IPS DF 6.9 (cell line): Measurements from ENCODE around the gene LPP.

Experiments used
- DNase-seq: peaks from one replicate; pipeline ENCODE4 v3.0.0-alpha.2; 2013; ENCODE audit warnings: low read depth, low spot score
- H3K27ac ChIP-seq: one replicate; pipeline ENCODE4 v1.5.1; 2013; ENCODE audit warnings: low read length, control low read depth
- H3K27me3 ChIP-seq: 2 replicates; pipeline ENCODE4 v1.6.1; 2013; ENCODE audit warnings: mild to moderate bottlenecking, low read length; ENCODE audit not compliant: control insufficient read depth, insufficient read depth
- H3K36me3 ChIP-seq: 2 replicates; pipeline ENCODE4 v1.6.1; 2013; ENCODE audit warnings: low read length; ENCODE audit not compliant: control insufficient read depth, insufficient read depth
- H3K4me1 ChIP-seq: 2 replicates; pipeline ENCODE4 v1.6.1; 2013; ENCODE audit warnings: low read length; ENCODE audit not compliant: control insufficient read depth, insufficient read depth
- H3K4me3 ChIP-seq: 2 replicates; pipeline ENCODE4 v1.5.1; 2013; ENCODE audit warnings: mild to moderate bottlenecking, low read length
- H3K9me3 ChIP-seq: 2 replicates; pipeline ENCODE4 v1.6.1; 2013; ENCODE audit warnings: low read length, inconsistent platforms; ENCODE audit not compliant: control insufficient read depth, insufficient read depth
- WGBS: extraction: QIAGEN DNeasy Blood & Tissue Kit; methylation state at CpG from one replicate; pipeline ENCODE4 v1.1.7; 2013; ENCODE audit warnings: mixed read lengths, missing lambda C conversion rate; ENCODE audit not compliant: insufficient read length, insufficient coverage; 5-methylcytosine and 5-hydroxymethylcytosine counted together

LPP gene

DNA sequence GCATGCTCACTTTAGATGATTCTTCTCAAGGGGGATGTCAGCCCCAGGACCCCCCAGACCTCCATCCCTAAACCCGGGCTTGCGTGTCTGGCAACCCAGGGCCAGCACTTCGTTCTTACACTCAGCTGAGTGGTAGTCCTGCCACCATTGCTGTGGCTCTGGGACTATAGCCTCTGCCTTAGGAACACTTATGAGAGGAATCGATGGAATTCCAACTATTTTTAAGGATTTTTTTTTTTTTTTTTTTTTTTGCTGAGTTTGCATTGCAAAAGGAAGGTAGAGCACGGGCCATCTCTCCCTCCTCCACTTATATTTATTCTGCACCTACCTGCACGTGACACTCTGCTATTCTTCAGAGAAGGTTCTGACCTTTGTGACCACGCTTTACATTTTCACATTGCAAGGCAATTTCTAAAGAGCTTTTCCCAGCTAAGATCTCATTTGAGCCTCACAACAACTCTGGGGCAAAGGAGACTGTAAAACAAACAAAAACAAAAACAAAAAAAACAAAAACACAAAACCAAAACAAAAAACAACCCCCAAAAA lies 113.9 kb downstream of the LPP start:
- H3K9me3 ChIP-seq: no peaks in the 10 kb centered on the region
- H3K27me3 ChIP-seq: no peaks in the 10 kb centered on the region
- peaks cover 10% of the 10 kb centered on the region; the same call in 1 of the 2 replicates for H3K4me1 ChIP-seq
- WGBS: no CpG with 5 or more reads among the region's 7 CpGs
- no peak overlapping the region for H3K27ac ChIP-seq
- no peaks in the 10 kb centered on the region for H3K36me3 ChIP-seq
- DNase-seq: no peak
- no peak overlapping the region for H3K4me3 ChIP-seq

DNA sequence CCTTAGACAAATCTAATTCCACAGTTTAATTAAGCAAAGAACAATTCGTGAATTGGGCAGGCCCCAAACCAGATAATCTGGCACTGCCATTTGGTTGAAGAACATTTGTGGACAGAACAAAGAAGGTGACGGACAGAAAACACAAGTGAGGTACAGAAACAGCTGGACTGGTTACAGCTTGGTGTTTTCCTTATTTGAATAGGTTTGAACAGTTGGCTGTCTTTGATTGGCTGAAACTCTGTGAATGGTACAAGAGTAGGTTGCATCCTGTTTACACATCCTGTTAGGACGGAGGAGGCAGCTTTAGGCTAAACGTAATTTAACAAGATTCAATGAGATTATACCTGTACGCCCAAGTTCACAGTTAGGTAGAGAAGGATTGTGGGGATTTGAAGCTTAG lies 114.4 kb downstream of the LPP start:
- DNase-seq: no peak
- no peak overlapping the region for H3K27ac ChIP-seq
- H3K4me1 ChIP-seq: peaks cover 10% of the 10 kb centered on the region; the same call in 1 of the 2 replicates
- H3K4me3 ChIP-seq: no peak overlapping the region
- H3K27me3 ChIP-seq: no peaks in the 10 kb centered on the region
- no CpG with 5 or more reads among the region's 5 CpGs for WGBS
- H3K9me3 ChIP-seq: no peaks in the 10 kb centered on the region
- H3K36me3 ChIP-seq: no peaks in the 10 kb centered on the region

DNA sequence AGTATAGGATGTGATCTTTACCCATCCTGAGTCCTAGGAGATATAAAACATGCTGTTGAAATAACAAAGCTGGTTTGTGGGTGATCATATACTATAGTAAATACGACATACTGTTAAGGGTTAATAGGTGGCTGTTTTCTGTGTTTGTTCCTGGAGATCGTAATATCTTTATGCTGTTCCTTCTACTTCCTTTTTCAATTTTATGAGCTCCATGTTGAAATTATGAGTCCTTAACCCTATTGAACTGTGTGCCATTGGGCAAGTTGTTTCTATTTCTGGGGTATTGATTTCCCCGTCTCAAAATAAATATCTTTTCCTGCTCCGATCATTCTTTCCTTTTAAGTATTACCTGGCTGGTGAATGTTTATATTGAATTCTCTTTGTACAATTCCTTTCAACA lies 115.1 kb downstream of the LPP start:
- Histone ChIP-seq H3K4me3 (no peak overlapping the region), H3K4me1 (peaks cover 10% of the 10 kb centered on the region; the same call in 1 of the 2 replicates)

DNA sequence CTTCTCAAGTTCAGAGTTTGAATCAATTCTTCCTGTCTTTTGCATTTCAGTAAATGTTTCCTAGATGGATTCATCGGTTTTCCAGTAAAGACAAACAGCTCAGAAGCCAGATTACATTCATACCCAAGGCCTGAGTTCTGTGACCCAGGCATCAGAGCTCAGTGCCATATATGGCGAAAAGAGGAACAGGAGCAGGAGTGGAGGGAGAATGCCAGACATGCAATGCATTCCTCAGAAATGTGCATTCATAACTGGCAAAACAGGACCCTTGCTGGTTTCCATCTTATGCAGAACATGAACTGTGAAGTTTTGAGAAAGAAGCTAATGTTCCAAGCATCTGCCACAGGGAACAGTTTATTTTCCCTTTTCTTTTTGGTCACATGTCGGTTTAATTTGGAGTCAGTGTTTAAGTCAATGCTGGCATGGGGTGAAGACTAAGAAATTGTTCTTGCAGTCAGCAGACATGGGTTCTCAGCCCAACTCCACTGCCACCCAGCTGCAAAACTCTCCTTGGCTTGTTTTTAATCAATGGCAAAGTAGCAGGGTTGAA lies 116.5 kb downstream of the LPP start:
- Histone ChIP-seq H3K4me1 (peaks cover 10% of the 10 kb centered on the region; the same call in 1 of the 2 replicates), H3K36me3 (no peaks in the 10 kb centered on the region), H3K27ac (no peak overlapping the region), H3K9me3 (no peaks in the 10 kb centered on the region), H3K4me3 (no peak overlapping the region), H3K27me3 (no peaks in the 10 kb centered on the region)
- DNase-seq: no peak
- WGBS: no CpG with 5 or more reads among the region's 3 CpGs

More for the DNA sequence above, 115.1 kb downstream of the LPP start:
- Histone ChIP-seq H3K36me3 (no peaks in the 10 kb centered on the region), H3K9me3 (no peaks in the 10 kb centered on the region), H3K27ac (no peak overlapping the region), H3K27me3 (no peaks in the 10 kb centered on the region)
- DNase-seq: no peak
- WGBS: no CpG with 5 or more reads among the region's 4 CpGs

GRCh38 chr3:188271226-188271914 lies 117.4 kb downstream of the LPP start:
- Histone ChIP-seq H3K9me3 (no peaks in the 10 kb centered on the region), H3K4me1 (peaks cover 10% of the 10 kb centered on the region; the same call in 1 of the 2 replicates), H3K27me3 (no peaks in the 10 kb centered on the region), H3K27ac (no peak overlapping the region), H3K4me3 (no peak overlapping the region), H3K36me3 (no peaks in the 10 kb centered on the region)
- WGBS: no CpG with 5 or more reads among the region's 5 CpGs
- no peak for DNase-seq

- no CpG with 5 or more reads among the region's 12 CpGs for WGBS
- peaks cover 5% of the 10 kb centered on the region; the same call in 1 of the 2 replicates for H3K4me1 ChIP-seq
Measured at GRCh38 chr3:188272481-188273372, 118.8 kb downstream of the LPP start.

GRCh38 chr3:188274249-188274915 lies 120.4 kb downstream of the LPP start:
- H3K4me1 ChIP-seq: peaks cover 1% of the 10 kb centered on the region; the same call in 1 of the 2 replicates
- no peak overlapping the region for H3K4me3 ChIP-seq
- no peaks in the 10 kb centered on the region for H3K27me3 ChIP-seq
- WGBS: no CpG with 5 or more reads among the region's 4 CpGs
- DNase-seq: no peak
- no peaks in the 10 kb centered on the region for H3K9me3 ChIP-seq
- H3K36me3 ChIP-seq: no peaks in the 10 kb centered on the region
- H3K27ac ChIP-seq: no peak overlapping the region

More at GRCh38 chr3:188272481-188273372, 118.8 kb downstream of the LPP start:
- no peak overlapping the region for H3K4me3 ChIP-seq
- DNase-seq: no peak
- H3K27me3 ChIP-seq: no peaks in the 10 kb centered on the region
- H3K9me3 ChIP-seq: no peaks in the 10 kb centered on the region
- H3K36me3 ChIP-seq: no peaks in the 10 kb centered on the region
- no peak overlapping the region for H3K27ac ChIP-seq

- H3K36me3 ChIP-seq: no peaks in the 10 kb centered on the region
- no peaks in the 10 kb centered on the region for H3K27me3 ChIP-seq
- H3K4me3 ChIP-seq: no peak overlapping the region
- no CpG with 5 or more reads among the region's 3 CpGs for WGBS
- DNase-seq: no peak
- no peaks in the 10 kb centered on the region; the same call in 1 of the 2 replicates for H3K4me1 ChIP-seq
- no peak overlapping the region for H3K27ac ChIP-seq
- H3K9me3 ChIP-seq: no peaks in the 10 kb centered on the region
Measured at GRCh38 chr3:188276375-188276774, 122.4 kb downstream of the LPP start.

DNA sequence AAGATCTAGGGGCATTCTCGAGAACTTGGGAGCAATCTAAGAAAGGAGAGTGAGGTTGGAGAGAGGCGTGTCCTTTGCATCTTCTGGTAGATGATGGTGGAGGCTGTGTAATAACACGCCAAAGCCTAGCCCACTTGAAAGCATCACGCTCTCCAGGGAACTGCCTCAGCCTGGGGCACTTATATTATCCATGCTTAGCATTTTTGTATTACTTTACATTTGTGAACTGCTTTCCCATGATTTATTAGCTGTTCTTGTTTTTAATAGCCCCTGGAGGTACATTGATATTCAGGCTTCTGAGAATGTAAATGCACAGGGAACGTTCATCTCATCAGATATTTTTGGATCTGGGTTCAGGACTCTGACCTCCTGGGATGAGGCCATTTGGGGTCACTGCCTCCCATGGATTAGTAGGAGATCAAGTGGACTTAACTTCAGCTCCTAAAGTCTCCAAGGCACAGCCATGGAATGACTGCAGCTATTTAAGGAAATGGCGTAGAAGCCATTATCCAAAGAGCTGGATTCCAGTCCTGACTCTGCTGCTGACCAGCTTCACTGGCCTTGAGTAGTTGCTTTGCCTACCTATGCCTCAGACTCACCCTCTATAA lies 124.9 kb downstream of the LPP start:
- Histone ChIP-seq H3K9me3 (no peaks in the 10 kb centered on the region), H3K4me3 (no peak overlapping the region), H3K27me3 (no peaks in the 10 kb centered on the region), H3K4me1 (no peaks in the 10 kb centered on the region; the same call in 1 of the 2 replicates), H3K27ac (no peak overlapping the region), H3K36me3 (no peaks in the 10 kb centered on the region)
- WGBS: no CpG with 5 or more reads among the region's 6 CpGs
- no peak for DNase-seq
